Sigmoid colon (tissue), 3 donors: ENCODE measurements around the gene MACROD2.

ENCODE experiments used
- CTCF ChIP-seq, 4 experiments: fragments of 450-650 bp in 3 of 4; fragments of 200-600 bp in 1 of 4; IDR thresholded peaks; one replicate each; pipeline ENCODE4 v1.5.1; 2016 to 2019; ENCODE audit warnings: antibody characterized with exemption in 4 of 4, mild to moderate bottlenecking in 3 of 4, moderate library complexity in 2 of 4
- POLR2A ChIP-seq, 2 donors: fragments of 450-650 bp; IDR thresholded peaks; one replicate each; pipeline ENCODE4 v1.6.1; 2016; ENCODE audit warnings: antibody characterized with exemption in 2 of 2, mild to moderate bottlenecking in 2 of 2, moderate library complexity in 2 of 2

- TF ChIP-seq POLR2A (IDR thresholded peaks at IDR 0.05) (no peak), CTCF (IDR thresholded peaks at IDR 0.05) (no peak)
Observed at GRCh38 chr20:14193443-14193842, 198.1 kb downstream of the MACROD2 start.
